SK-N-MC (cell line): ENCODE measurements around the gene MCOLN2.

ENCODE experiments used
- EZH2 ChIP-seq: fragments of 200-600 bp; sonication (generic); IDR thresholded peaks from one replicate; pipeline ENCODE4 v1.6.1; 2017; ENCODE audit warnings: antibody characterized with exemption
- POLR2AphosphoS5 ChIP-seq: IDR thresholded peaks from 2 replicates; pipeline ENCODE4 v1.6.1; 2012; ENCODE audit warnings: mild to moderate bottlenecking, low read depth, low read length, borderline replicate concordance

DNA sequence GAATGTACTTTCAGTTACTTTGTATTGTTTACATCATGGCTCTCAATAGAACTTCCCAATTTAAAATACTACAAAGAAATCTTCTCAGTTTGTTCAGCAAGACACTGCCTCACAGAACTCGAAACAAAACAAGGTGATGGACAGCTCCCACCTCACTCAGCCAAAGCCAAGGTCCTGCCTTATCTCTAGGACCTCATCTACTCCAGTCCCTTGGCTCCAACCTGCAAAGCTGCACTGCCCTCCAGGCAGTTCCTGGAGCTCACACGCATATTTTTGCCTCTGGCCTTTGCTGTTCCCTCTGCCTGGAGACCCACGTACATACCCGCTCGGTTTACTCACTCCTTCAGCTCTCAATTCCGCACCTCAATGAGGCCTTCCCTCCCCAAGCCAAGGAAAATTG is 40.3 kb downstream of the MCOLN2 start:
- TF ChIP-seq EZH2 (no peak), POLR2AphosphoS5 (no peak)
